GM21723 (cell line): ENCODE measurements around the gene CRK.
A peak's percentile ranks its signal among the peaks of the same experiment; 100 is the strongest.
"Not testable (repeated sequence)": the region's sequence is repeated elsewhere in the genome, so short reads cannot be mapped to it uniquely, and the experiment has no call there.

Experiments
- ATAC-seq: cut with Tn5 transposase; IDR thresholded peaks from one replicate; pipeline ENCODE4 v1.9.1; 2021; ENCODE audit warnings: mild to moderate bottlenecking, moderate library complexity; ENCODE audit not compliant: unreplicated experiment

CRK gene

GRCh38 chr17:1467898-1468492 lies 12.0 kb upstream of the CRK start:
- ATAC-seq: no peak

- no peak for ATAC-seq
These were observed 11.2 kb upstream of the CRK start for GRCh38 chr17:1467258-1467657.

GRCh38 chr17:1464186-1464585 lies 8.2 kb upstream of the CRK start:
- ATAC-seq: no peak

GRCh38 chr17:1462164-1463112 lies 6.4 kb upstream of the CRK start:
- ATAC-seq: no peak

GRCh38 chr17:1461198-1461944 lies 5.3 kb upstream of the CRK start:
- no peak for ATAC-seq

GRCh38 chr17:1460233-1460632 lies 4.2 kb upstream of the CRK start:
- no peak for ATAC-seq

GRCh38 chr17:1455291-1455796 lies 688 bp downstream of the CRK start:
- peak; percentile 39 for ATAC-seq

GRCh38 chr17:1454541-1454940 lies 1.5 kb downstream of the CRK start:
- ATAC-seq: no peak

GRCh38 chr17:1453694-1454093 lies 2.3 kb downstream of the CRK start:
- ATAC-seq: not testable (repeated sequence)

GRCh38 chr17:1452836-1453235 lies 3.2 kb downstream of the CRK start:
- no peak for ATAC-seq

GRCh38 chr17:1450261-1450660 lies 5.8 kb downstream of the CRK start:
- ATAC-seq: not testable (repeated sequence)

- no peak for ATAC-seq
These were observed 6.5 kb downstream of the CRK start for GRCh38 chr17:1449412-1449967.

GRCh38 chr17:1447052-1447451 lies 9.0 kb downstream of the CRK start:
- no peak for ATAC-seq

- ATAC-seq: no peak
These were observed 9.8 kb downstream of the CRK start for GRCh38 chr17:1446201-1446600.

GRCh38 chr17:1445695-1446094 lies 10.3 kb downstream of the CRK start:
- ATAC-seq: not testable (repeated sequence)

GRCh38 chr17:1442721-1443120 lies 13.3 kb downstream of the CRK start:
- ATAC-seq: not testable (repeated sequence)

GRCh38 chr17:1442187-1442586 lies 13.8 kb downstream of the CRK start:
- ATAC-seq: no peak

- ATAC-seq: no peak
These were observed 15.1 kb downstream of the CRK start for GRCh38 chr17:1440921-1441320.

GRCh38 chr17:1438593-1439083 lies 17.4 kb downstream of the CRK start:
- no peak for ATAC-seq

- no peak for ATAC-seq
These were observed 20.7 kb downstream of the CRK start for GRCh38 chr17:1435326-1435725.

GRCh38 chr17:1434150-1434549 lies 21.9 kb downstream of the CRK start:
- no peak for ATAC-seq
